HG02678 (cell line): ENCODE results near the gene AKAP5.

Experiments used
- ATAC-seq: cut with Tn5 transposase; IDR thresholded peaks from one replicate; pipeline ENCODE4 v1.9.1; 2021; ENCODE audit warnings: mild to moderate bottlenecking, moderate library complexity; ENCODE audit not compliant: unreplicated experiment

AKAP5 gene, protein sequence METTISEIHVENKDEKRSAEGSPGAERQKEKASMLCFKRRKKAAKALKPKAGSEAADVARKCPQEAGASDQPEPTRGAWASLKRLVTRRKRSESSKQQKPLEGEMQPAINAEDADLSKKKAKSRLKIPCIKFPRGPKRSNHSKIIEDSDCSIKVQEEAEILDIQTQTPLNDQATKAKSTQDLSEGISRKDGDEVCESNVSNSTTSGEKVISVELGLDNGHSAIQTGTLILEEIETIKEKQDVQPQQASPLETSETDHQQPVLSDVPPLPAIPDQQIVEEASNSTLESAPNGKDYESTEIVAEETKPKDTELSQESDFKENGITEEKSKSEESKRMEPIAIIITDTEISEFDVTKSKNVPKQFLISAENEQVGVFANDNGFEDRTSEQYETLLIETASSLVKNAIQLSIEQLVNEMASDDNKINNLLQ

DNA sequence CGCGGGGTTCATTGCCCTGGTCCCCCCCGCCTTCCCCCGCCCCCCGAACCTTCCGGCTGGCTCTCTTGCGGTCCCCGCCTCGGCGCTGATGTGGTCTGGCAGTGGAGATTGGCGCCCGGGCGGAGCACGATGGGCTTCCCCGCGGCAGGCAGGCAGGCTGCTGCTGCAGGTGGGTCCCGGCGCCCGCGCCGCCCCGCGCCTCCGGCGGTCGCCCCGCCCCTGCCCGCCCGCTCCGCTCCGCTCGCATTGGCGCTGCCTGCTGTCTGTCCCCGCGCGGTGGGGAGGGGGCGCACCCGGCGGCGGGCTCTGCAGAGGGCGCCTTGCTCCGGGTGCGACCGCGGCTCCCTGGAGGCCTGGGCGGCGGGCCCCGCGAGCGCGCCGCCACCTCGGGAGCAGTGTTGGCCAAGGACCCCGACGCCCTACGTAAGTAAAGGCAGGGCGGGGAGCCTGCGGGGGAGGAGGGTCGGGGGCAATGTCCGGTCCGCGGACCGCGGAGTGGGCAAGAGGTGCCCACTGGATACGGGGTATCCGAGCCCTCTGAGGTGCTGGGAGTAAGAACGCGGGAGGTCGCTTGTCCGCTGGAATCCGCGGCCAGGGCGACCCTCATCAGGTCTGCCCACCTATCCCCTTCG is at the start of gene AKAP5:
Gene AKAP5 (plus strand): TSS at position 309 of the 632 bp plus-strand sequence. CDS start 2,896 bp downstream, outside the sequence.
- ATAC-seq: peak; percentile 71

GRCh38 chr14:64416348-64416932 is 48.9 kb upstream of the AKAP5 start:
- no peak for ATAC-seq

DNA sequence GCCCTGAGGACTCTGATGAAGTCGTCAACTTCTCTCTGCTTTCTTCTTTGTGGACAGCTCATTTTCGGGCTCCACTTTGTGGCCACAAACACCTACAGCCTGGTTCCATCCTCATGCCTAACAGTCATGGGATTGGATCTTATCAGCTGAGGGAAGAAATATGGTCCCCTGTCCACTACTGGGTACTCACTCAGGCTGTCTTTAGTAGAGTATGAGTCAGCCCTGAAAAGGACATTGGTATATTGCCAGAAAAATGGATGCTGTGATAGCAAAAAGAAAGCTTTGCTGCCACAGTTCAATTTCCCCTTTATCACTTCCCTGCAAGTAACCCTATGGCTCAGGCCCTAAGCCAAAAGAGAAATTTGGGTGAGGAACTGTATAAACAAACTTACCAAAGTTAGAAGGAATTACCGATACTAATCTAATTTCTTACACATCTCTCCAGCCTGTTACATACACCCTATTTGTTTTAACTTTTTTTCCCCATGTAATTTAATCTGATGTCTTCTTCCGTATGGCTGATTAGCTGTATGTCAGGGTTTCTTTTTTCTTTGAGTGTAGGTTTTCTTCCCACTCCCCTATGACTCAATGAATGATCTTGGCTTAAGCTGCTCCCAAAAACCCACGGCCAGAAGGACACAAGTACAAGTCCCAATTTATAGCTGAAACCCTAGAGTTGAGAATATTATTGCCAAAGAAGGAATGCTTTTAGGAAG is 48.1 kb upstream of the AKAP5 start:
- no peak for ATAC-seq

GRCh38 chr14:64417771-64418125 is 47.6 kb upstream of the AKAP5 start:
- no peak for ATAC-seq

DNA sequence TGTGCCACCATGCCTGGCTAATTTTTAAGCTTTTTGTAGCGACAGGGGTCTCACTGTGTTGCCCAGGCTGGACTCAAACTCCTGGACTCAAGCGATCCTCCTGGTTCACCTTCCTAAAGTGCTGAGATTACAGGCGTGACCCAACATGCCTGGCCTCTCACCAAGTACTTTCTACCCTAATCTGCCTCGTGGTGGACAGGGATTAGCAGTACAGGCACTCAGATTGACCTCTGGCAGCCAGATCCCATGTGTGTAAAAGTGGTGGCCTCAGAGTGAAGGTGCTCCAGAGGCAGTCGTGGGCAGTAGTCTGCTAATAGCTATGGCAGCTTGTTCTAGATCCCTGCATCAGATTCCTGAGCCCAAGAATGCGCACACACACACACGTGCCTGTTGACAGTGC is 46.3 kb upstream of the AKAP5 start:
- no peak for ATAC-seq

GRCh38 chr14:64421166-64421565 is 44.1 kb upstream of the AKAP5 start:
- ATAC-seq: no peak

DNA sequence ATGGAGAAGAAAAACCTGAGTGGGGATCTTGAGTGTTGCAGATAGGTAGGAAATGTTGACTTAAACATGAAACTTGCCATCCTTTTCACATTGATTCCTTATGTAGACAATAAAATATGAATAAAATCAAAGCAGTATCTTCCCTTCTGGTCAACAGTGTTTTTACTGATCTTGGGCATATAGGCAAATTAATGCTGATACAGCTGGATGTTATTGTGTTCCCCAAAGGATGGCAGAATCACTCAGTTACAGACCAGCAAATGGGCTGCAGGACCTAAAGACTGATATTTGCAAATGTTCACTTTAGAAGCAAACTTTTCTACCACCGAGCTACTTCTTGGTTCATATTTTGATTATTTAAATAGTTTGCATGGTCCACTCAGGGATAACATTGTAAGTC is 43.3 kb upstream of the AKAP5 start:
- ATAC-seq: no peak

DNA sequence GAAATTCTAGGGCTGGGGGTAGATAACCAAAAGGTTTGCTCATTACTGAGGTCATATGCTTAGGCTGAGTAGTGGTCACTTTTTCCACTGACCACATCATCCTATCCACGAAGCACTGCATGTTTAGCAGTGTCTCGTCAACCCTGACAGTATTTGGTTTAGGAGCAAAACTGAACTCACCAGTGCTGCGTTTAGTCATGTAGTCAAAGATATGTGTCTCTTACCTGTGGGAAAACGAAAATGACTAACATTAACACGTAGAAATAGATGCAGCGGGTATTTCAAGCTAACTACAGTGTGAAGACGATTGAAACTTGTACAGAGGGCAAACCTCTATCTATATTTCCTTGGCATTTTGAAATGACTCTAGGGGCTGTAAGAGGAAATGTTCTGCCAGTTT is 42.5 kb upstream of the AKAP5 start:
- peak; percentile 53 for ATAC-seq

GRCh38 chr14:64423987-64424386 is 41.3 kb upstream of the AKAP5 start:
- ATAC-seq: no peak

GRCh38 chr14:64434528-64434927 is 30.8 kb upstream of the AKAP5 start:
- no peak for ATAC-seq

DNA sequence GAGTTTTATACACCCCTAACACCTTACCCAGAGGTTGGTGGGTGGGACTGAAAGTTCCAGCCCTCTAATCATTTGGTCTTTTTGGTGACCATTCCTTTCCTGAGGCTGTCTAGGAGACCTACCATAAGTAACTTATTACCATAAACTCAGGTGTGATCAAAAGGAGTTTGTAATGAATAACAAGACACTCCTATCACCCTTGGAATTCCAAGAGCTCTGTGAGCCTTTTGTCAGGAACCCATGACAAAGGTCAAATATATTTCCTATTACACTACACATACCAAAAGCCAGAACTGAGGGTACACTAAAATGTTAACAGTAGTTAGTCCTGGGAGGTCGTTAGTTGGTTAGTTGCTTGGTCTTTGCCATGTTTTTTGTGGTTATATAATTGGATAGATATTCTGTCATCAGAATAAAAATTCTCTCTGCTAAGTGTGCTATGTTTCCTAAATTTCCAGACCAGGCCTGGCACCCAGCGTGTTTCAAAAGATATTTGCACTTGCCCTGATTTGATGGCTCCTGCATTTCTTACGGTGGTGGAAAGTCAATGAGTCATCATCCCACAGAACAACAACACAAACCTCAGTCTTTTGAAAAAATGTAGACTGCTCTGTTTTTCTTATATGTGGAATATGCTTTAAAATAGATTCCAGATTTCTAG is 27.0 kb upstream of the AKAP5 start:
- ATAC-seq: no peak

DNA sequence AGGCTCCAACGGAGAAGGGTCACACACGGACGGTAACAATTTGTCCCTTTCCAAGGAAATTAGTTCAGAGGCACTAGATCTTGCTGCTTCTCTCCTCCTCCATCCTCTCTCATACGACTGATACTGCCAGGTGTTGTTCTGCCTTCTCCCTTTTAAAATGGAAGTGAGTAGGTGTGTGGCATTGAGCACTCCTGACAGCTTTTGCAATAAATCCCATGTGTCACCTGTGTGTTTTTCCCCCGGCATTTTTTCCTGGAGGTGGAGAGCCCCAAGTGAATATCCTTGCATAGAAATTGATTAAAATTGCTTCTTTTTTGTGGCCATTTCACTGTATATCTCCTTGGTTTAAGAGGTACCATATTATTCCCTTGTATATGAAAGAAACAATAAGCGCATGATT is 26.2 kb upstream of the AKAP5 start:
- ATAC-seq: no peak

DNA sequence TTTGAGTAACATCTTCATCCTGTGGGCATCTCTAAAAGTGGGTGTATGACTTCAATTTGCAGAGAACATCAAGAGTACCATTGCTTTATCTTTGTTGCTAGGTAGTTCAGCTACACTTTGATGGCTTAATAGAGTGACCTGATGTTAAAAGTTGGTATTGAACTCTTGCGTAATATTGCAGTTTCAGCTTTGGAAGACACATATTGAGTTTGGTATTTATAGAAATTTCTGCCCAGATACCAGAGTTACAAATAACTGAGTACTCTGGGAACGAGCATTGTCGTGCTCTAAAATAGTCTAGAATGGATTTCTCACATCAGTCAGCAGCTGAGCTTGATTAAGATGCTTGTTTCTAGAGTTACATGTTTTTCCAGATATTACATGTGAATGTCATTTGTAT is 24.8 kb upstream of the AKAP5 start:
- ATAC-seq: no peak

GRCh38 chr14:64442300-64442988 is 22.9 kb upstream of the AKAP5 start:
- no peak for ATAC-seq

DNA sequence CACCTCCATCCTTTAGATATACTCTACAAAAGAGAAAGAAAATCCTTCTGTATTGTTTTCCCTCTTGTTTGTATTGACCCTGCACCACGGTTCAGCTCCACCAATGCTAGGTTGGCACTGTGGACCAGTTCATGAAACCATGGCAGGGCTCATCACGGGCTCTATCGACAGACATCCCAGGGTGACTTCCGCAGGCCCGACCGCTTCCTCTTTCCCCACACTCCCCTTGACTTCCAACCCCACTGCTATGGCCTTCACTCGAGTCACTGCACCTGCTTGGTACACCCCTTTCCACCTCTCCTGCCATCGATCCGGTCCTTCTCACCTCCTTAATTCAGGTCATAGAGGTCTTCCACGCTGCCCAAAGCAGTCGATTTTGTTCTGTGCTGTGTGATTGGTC is 21.2 kb upstream of the AKAP5 start:
- no peak for ATAC-seq

- peak; percentile 98 for ATAC-seq
Observed at GRCh38 chr14:64444984-64445845, 20.1 kb upstream of the AKAP5 start.

DNA sequence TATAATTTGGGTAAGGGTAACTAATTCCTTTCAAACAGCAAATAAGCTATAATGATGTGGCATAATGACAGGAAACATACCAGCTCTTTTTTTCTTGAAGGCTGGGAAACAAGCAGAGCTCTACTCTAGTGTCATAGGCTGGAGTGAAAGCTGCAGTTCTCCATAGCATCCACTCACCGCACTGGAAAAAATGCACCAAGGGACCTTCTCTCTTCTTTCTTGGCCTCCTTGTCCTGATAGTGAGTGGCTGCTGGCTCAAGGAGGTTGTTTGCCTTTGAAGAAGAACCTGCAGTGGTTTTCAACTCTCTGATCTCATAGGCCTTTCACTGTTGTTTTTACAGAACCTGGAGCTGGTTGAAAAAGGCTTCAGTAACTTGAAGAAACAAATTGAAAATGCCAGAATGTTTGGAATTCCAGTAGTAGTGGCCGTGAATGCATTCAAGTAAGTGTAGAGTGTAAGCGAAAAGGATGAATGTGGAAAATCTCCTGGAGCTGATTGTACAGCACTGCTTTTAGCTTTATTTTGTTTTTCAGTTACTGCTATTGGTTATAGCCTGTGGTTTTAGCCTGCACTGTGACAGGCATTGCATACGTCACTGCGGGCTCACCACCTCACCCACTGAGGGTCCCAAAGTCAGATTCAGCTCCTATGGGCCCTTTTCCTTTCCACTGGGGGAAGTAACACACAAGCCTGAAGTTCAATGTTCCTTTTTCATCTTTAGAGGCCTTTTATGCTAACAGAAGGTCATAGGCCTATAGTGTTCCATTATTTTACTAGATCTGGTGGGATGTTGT is 17.2 kb upstream of the AKAP5 start:
- no peak for ATAC-seq

- ATAC-seq: no peak
Observed at GRCh38 chr14:64450255-64450654, 15.0 kb upstream of the AKAP5 start.

GRCh38 chr14:64454671-64455070 is 10.6 kb upstream of the AKAP5 start:
- no peak for ATAC-seq
